HEK293T (cell line): ENCODE measurements around the gene TFG.
A peak's percentile ranks its signal among the peaks of the same experiment; 100 is the strongest.

Experiments
- CTCF ChIA-PET: fragments of 350-600 bp; formaldehyde crosslinking; extraction: SDS; loops from one replicate; lab custom pipeline; 2021; ENCODE audit warnings: antibody characterized with exemption, inconsistent platforms; lab: Yijun Ruan, JAX
- POLR2A ChIA-PET: fragments of 350-600 bp; formaldehyde crosslinking; extraction: SDS; loops from one replicate; lab custom pipeline; 2020; ENCODE audit warnings: antibody characterized with exemption, inconsistent platforms; lab: Yijun Ruan, JAX
- DNase-seq: peaks from one replicate; pipeline ENCODE4 v3.0.0; 2012; ENCODE audit warnings: mixed read lengths; ENCODE audit errors: extremely low spot score
- ARNT ChIP-seq: fragments of 450-650 bp; IDR thresholded peaks from 2 replicates; pipeline ENCODE4 v1.6.1; 2017; ENCODE audit warnings: mild to moderate bottlenecking
- BHLHE40 ChIP-seq: fragments of 450-650 bp; IDR thresholded peaks from 2 replicates; pipeline ENCODE4 v1.6.1; 2016; ENCODE audit warnings: mild to moderate bottlenecking, moderate library complexity, borderline replicate concordance
- CTBP1 ChIP-seq: fragments of 450-650 bp; IDR thresholded peaks from 2 replicates; pipeline ENCODE4 v1.6.1; 2016; ENCODE audit warnings: borderline replicate concordance
- ELF4 ChIP-seq: fragments of 450-650 bp; IDR thresholded peaks from 2 replicates; pipeline ENCODE4 v1.6.1; 2017; ENCODE audit warnings: antibody characterized with exemption
- FOXA1 ChIP-seq: fragments of 450-650 bp; IDR thresholded peaks from 2 replicates; pipeline ENCODE4 v1.6.1; 2016; ENCODE audit warnings: mild to moderate bottlenecking
- FOXK2 ChIP-seq: fragments of 450-650 bp; IDR thresholded peaks from 2 replicates; pipeline ENCODE4 v1.6.1; 2016; ENCODE audit warnings: mild to moderate bottlenecking
- FOXM1 ChIP-seq: fragments of 450-650 bp; IDR thresholded peaks from 2 replicates; pipeline ENCODE4 v1.6.1; 2017; ENCODE audit warnings: mild to moderate bottlenecking, borderline replicate concordance
- HDGF ChIP-seq: fragments of 450-650 bp; IDR thresholded peaks from 2 replicates; pipeline ENCODE4 v1.6.1; 2017; ENCODE audit warnings: antibody characterized with exemption, borderline replicate concordance
- L3MBTL2 ChIP-seq: fragments of 450-650 bp; conservative IDR thresholded peaks from 2 replicates; pipeline ENCODE4 v1.6.1; 2016; ENCODE audit warnings: mild to moderate bottlenecking
- LEF1 ChIP-seq: fragments of 450-650 bp; IDR thresholded peaks from 2 replicates; pipeline ENCODE4 v1.6.1; 2017; ENCODE audit warnings: mild to moderate bottlenecking, borderline replicate concordance
- NFRKB ChIP-seq: fragments of 450-650 bp; IDR thresholded peaks from 2 replicates; pipeline ENCODE4 v1.6.1; 2016; ENCODE audit warnings: mild to moderate bottlenecking, moderate library complexity
- PKNOX1 ChIP-seq: fragments of 450-650 bp; IDR thresholded peaks from 2 replicates; pipeline ENCODE4 v1.6.1; 2016
- SP1 ChIP-seq: fragments of 450-650 bp; IDR thresholded peaks from 2 replicates; pipeline ENCODE4 v1.6.1; 2017
- SUZ12 ChIP-seq: fragments of 450-650 bp; IDR thresholded peaks from 2 replicates; pipeline ENCODE4 v1.6.1; 2016; ENCODE audit warnings: mild to moderate bottlenecking
- TARDBP ChIP-seq: fragments of 450-650 bp; IDR thresholded peaks from 2 replicates; pipeline ENCODE4 v1.6.1; 2016
- ZNF384 ChIP-seq: fragments of 450-650 bp; IDR thresholded peaks from 2 replicates; pipeline ENCODE4 v1.6.1; 2016

TFG gene

GRCh38 chr3:100732435-100732834 lies 23.1 kb downstream of the TFG start:
- DNase-seq: no peak
- CTCF ChIA-PET: interaction anchor here (1.2 kb wide), 1 partner anchor 270 kb away, joined by 3 read pairs; no protein-coding TSS in a partner anchor
- TF ChIP-seq SUZ12: no peak
- no peak for TF ChIP-seq BHLHE40
- no peak for TF ChIP-seq ELF4
- no peak for TF ChIP-seq FOXM1
- no peak for TF ChIP-seq FOXK2
- TF ChIP-seq LEF1: no peak
- TF ChIP-seq HDGF: no peak
- TF ChIP-seq NFRKB: no peak
- TF ChIP-seq PKNOX1: no peak
- TF ChIP-seq CTBP1: no peak
- no peak for TF ChIP-seq FOXA1
- no peak for TF ChIP-seq L3MBTL2
- no peak for TF ChIP-seq TARDBP
- TF ChIP-seq ZNF384: no peak
- no peak for TF ChIP-seq SP1
- no peak for TF ChIP-seq ARNT
- POLR2A ChIA-PET: no interaction called here

- POLR2A ChIA-PET: no interaction called here
- TF ChIP-seq ELF4 (no peak), CTBP1 (no peak), HDGF (no peak), NFRKB (no peak), PKNOX1 (no peak), FOXK2 (no peak), TARDBP (no peak), BHLHE40 (no peak), LEF1 (no peak), ZNF384 (no peak), SP1 (no peak), SUZ12 (no peak), L3MBTL2 (no peak)
- CTCF ChIA-PET: no interaction called here
- peak; percentile 13 for DNase-seq
Measured at GRCh38 chr3:100737334-100737733, 28.0 kb downstream of the TFG start.

GRCh38 chr3:100740207-100740606 lies 30.9 kb downstream of the TFG start:
- TF ChIP-seq CTBP1 (no peak), FOXK2 (no peak), SUZ12 (no peak), L3MBTL2 (no peak), BHLHE40 (no peak), NFRKB (no peak), TARDBP (no peak), LEF1 (no peak), ELF4 (no peak), FOXA1 (no peak), SP1 (no peak), ARNT (no peak), HDGF (no peak), FOXM1 (no peak), ZNF384 (no peak), PKNOX1 (no peak)
- ChIA-PET POLR2A (no interaction called here), CTCF (interaction anchor here (0.7 kb wide), 1 partner anchor 125 kb away, joined by 3 read pairs; no protein-coding TSS in a partner anchor)
- no peak for DNase-seq

- no peak for TF ChIP-seq FOXK2
- TF ChIP-seq NFRKB: no peak
- TF ChIP-seq CTBP1: no peak
- TF ChIP-seq TARDBP: no peak
- TF ChIP-seq FOXM1: no peak
- TF ChIP-seq PKNOX1: no peak
- TF ChIP-seq L3MBTL2: no peak
- no peak for TF ChIP-seq HDGF
- TF ChIP-seq ARNT: no peak
- no peak for TF ChIP-seq SUZ12
- no peak for TF ChIP-seq FOXA1
- TF ChIP-seq SP1: no peak
- ChIA-PET POLR2A (no interaction called here), CTCF (interaction anchor here (0.7 kb wide), 1 partner anchor 284 kb away, joined by 4 read pairs; no protein-coding TSS in a partner anchor)
- DNase-seq: no peak
Measured at GRCh38 chr3:100743535-100743934, 34.2 kb downstream of the TFG start.

- POLR2A ChIA-PET: no interaction called here
Measured at GRCh38 chr3:100744671-100745070, 35.4 kb downstream of the TFG start.

More at GRCh38 chr3:100744671-100745070, 35.4 kb downstream of the TFG start:
- TF ChIP-seq BHLHE40: no peak
- no peak for TF ChIP-seq L3MBTL2
- no peak for TF ChIP-seq FOXK2
- TF ChIP-seq HDGF: no peak
- TF ChIP-seq SUZ12: no peak
- TF ChIP-seq PKNOX1: no peak
- TF ChIP-seq ARNT: no peak
- no peak for TF ChIP-seq FOXA1
- no peak for TF ChIP-seq CTBP1
- no peak for TF ChIP-seq NFRKB
- TF ChIP-seq TARDBP: no peak
- no peak for TF ChIP-seq ELF4
- TF ChIP-seq FOXM1: no peak
- no peak for TF ChIP-seq LEF1
- no peak for TF ChIP-seq ZNF384
- no peak for TF ChIP-seq SP1
- CTCF ChIA-PET: no interaction called here
- DNase-seq: no peak
